GM12878 (cell line): Measurements from ENCODE around the gene PHC2. TPM values are rescaled to one million over a fixed set of nuclear protein-coding genes. Genes with fewer than 3 reads are reported as not detected.

Experiments
- CHD1 ChIP-seq: IDR thresholded peaks from 2 replicates; pipeline ENCODE4 v1.6.1; 2012; ENCODE audit warnings: low read depth, low read length, improper control_type of control experiment
- CREM ChIP-seq: IDR thresholded peaks from 2 replicates; pipeline ENCODE4 v1.6.1; 2014; ENCODE audit warnings: antibody characterized with exemption, low read depth
- ETV6 ChIP-seq, 2 experiments: fragments of 450-650 bp in 1 of 2; IDR thresholded peaks in 1 of 2; conservative IDR thresholded peaks in 1 of 2; 2 replicates each; pipeline ENCODE4 v1.6.1; 2014; ENCODE audit warnings: antibody characterized with exemption in 1 of 2, borderline replicate concordance in 1 of 2, low read depth in 1 of 2, mild to moderate bottlenecking in 1 of 2, moderate library complexity in 1 of 2
- NR2F1 ChIP-seq: fragments of 450-650 bp; conservative IDR thresholded peaks from 2 replicates; pipeline ENCODE4 v1.6.1; 2017; ENCODE audit warnings: mild to moderate bottlenecking
- POU2F2 ChIP-seq: IDR thresholded peaks from 3 replicates; pipeline ENCODE4 v1.6.1; 2011; ENCODE audit warnings: low read depth, mild to moderate bottlenecking, low read length, borderline replicate concordance
- polyA plus RNA-seq, 11 experiments: library from polyadenylated mRNA; depleted of rRNA in 4 of 11; unstranded in 6 of 11; stranded (reverse) in 5 of 11; fragments of >200 nt; fragmentation: Nextera tagmentation in 4 of 11; fragmentation: Illumina TruSeq in 1 of 11; extraction: Ambion mirVana in 4 of 11; extraction: Trizol in 1 of 11; gene quantifications; 1 replicate in 1 of 11; 2 replicates in 10 of 11; pipeline versions ENCODE4 v1.2.1 to v1.2.3, GENCODE V29; 2011 to 2016; ENCODE audit warnings: inconsistent platforms in 2 of 11, missing spikeins in 2 of 11, low read depth in 1 of 11
- total RNA-seq, 4 experiments: library from RNA; depleted of rRNA in 3 of 4; stranded (reverse); fragments of >200 nt in 3 of 4; fragmentation: Illumina TruSeq in 1 of 4; extraction: Trizol in 1 of 4; gene quantifications; 2 replicates each; pipeline versions ENCODE4 v1.2.1 to v1.2.3, GENCODE V29; 2013 to 2021
- TF ChIP-seq, protein P1 (sequence below): fragments of 450-650 bp; IDR thresholded peaks from 2 replicates; pipeline ENCODE4 v1.6.1; 2017; ENCODE audit warnings: mild to moderate bottlenecking, moderate library complexity
- TF ChIP-seq, protein P2 (sequence below): fragments of 450-650 bp; IDR thresholded peaks from 2 replicates; pipeline ENCODE4 v1.6.1; 2016; ENCODE audit warnings: mild to moderate bottlenecking, moderate library complexity, borderline replicate concordance
- TF ChIP-seq, protein P3 (sequence below): fragments of 450-650 bp; IDR thresholded peaks from 2 replicates; pipeline ENCODE4 v1.6.1; 2016; ENCODE audit warnings: mild to moderate bottlenecking
- TF ChIP-seq, protein P4 (sequence below): IDR thresholded peaks from 2 replicates; pipeline ENCODE4 v1.6.1; 2012; ENCODE audit warnings: low read depth, low read length, improper control_type of control experiment
- TF ChIP-seq, protein P5 (sequence below): fragments of 450-650 bp; conservative IDR thresholded peaks from 2 replicates; pipeline ENCODE4 v1.6.1; 2017; ENCODE audit warnings: mild to moderate bottlenecking, moderate library complexity
- TF ChIP-seq, protein P6 (sequence below): IDR thresholded peaks from 2 replicates; pipeline ENCODE4 v1.6.1; 2011; ENCODE audit warnings: low read depth, mild to moderate bottlenecking, low read length, moderate library complexity, borderline replicate concordance; ENCODE audit errors: extremely low read depth

Gene PHC2
- total and polyA plus RNA-seq, 10 of the 15 experiments (the other 5 are each of a cell fraction or from before 2014, with no cell fraction given), result 2.0 to 35.9 (median 16.4) TPM

DNA sequence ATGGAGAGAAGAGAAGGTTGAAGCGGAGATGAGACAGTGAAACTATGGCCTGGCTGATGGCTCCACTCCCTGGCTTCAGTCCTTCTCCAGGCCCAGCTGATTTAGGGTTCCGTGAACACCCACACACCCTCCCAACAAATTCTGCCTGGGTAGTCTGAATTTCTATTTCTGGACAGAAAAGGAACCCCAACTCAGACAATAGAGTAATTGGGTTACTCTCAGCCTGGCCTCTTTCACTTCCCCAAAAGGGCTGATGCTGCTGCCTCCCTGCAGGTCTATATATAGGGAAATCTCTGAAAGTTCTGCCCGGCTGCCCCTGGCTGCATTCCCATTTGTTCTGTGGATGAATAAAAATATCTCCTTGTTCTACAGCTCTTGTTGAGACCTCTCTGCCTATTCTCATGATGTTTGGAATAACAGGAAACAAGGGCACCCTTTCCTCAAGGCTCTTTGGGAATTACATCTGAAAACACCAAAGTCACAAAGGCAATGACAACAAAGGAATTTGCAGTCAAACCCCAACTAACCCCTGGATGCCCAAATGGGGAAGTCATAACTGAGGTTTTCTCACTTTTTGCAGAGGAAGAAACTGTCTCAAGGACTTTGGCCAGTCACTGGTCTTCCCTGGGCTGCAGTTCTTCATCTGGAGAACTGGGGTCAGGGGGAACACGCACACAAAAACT lies 30.2 kb upstream of the PHC2 start (continued):
- TF ChIP-seq CREM, result peak; percentile 79
- TF ChIP-seq, protein P1, sequence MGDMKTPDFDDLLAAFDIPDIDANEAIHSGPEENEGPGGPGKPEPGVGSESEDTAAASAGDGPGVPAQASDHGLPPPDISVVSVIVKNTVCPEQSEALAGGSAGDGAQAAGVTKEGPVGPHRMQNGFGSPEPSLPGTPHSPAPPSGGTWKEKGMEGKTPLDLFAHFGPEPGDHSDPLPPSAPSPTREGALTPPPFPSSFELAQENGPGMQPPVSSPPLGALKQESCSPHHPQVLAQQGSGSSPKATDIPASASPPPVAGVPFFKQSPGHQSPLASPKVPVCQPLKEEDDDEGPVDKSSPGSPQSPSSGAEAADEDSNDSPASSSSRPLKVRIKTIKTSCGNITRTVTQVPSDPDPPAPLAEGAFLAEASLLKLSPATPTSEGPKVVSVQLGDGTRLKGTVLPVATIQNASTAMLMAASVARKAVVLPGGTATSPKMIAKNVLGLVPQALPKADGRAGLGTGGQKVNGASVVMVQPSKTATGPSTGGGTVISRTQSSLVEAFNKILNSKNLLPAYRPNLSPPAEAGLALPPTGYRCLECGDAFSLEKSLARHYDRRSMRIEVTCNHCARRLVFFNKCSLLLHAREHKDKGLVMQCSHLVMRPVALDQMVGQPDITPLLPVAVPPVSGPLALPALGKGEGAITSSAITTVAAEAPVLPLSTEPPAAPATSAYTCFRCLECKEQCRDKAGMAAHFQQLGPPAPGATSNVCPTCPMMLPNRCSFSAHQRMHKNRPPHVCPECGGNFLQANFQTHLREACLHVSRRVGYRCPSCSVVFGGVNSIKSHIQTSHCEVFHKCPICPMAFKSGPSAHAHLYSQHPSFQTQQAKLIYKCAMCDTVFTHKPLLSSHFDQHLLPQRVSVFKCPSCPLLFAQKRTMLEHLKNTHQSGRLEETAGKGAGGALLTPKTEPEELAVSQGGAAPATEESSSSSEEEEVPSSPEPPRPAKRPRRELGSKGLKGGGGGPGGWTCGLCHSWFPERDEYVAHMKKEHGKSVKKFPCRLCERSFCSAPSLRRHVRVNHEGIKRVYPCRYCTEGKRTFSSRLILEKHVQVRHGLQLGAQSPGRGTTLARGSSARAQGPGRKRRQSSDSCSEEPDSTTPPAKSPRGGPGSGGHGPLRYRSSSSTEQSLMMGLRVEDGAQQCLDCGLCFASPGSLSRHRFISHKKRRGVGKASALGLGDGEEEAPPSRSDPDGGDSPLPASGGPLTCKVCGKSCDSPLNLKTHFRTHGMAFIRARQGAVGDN, result no peak; the same call in 1 of the 2 replicates
- TF ChIP-seq ETV6 (conservative IDR thresholded peaks at IDR 0.05 in 1 of 2, IDR thresholded peaks at IDR 0.05 in 1 of 2; ENCODE audit: borderline replicate concordance in 1 of 2, low read depth in 1 of 2), result 0 out of 4 replicates have a peak, but pooled peaks of 1 of the 2 experiments have one; percentile 58
- TF ChIP-seq, protein P2, sequence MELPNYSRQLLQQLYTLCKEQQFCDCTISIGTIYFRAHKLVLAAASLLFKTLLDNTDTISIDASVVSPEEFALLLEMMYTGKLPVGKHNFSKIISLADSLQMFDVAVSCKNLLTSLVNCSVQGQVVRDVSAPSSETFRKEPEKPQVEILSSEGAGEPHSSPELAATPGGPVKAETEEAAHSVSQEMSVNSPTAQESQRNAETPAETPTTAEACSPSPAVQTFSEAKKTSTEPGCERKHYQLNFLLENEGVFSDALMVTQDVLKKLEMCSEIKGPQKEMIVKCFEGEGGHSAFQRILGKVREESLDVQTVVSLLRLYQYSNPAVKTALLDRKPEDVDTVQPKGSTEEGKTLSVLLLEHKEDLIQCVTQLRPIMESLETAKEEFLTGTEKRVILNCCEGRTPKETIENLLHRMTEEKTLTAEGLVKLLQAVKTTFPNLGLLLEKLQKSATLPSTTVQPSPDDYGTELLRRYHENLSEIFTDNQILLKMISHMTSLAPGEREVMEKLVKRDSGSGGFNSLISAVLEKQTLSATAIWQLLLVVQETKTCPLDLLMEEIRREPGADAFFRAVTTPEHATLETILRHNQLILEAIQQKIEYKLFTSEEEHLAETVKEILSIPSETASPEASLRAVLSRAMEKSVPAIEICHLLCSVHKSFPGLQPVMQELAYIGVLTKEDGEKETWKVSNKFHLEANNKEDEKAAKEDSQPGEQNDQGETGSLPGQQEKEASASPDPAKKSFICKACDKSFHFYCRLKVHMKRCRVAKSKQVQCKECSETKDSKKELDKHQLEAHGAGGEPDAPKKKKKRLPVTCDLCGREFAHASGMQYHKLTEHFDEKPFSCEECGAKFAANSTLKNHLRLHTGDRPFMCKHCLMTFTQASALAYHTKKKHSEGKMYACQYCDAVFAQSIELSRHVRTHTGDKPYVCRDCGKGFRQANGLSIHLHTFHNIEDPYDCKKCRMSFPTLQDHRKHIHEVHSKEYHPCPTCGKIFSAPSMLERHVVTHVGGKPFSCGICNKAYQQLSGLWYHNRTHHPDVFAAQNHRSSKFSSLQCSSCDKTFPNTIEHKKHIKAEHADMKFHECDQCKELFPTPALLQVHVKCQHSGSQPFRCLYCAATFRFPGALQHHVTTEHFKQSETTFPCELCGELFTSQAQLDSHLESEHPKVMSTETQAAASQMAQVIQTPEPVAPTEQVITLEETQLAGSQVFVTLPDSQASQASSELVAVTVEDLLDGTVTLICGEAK, result no peak
- no peak for TF ChIP-seq CHD1
- TF ChIP-seq POU2F2, result no peak; the same call in 2 of the 3 replicates
- TF ChIP-seq, protein P3, sequence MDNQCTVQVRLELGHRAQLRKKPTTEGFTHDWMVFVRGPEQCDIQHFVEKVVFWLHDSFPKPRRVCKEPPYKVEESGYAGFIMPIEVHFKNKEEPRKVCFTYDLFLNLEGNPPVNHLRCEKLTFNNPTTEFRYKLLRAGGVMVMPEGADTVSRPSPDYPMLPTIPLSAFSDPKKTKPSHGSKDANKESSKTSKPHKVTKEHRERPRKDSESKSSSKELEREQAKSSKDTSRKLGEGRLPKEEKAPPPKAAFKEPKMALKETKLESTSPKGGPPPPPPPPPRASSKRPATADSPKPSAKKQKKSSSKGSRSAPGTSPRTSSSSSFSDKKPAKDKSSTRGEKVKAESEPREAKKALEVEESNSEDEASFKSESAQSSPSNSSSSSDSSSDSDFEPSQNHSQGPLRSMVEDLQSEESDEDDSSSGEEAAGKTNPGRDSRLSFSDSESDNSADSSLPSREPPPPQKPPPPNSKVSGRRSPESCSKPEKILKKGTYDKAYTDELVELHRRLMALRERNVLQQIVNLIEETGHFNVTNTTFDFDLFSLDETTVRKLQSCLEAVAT, result 0 out of 2 replicates have a peak, but pooled peaks have one; percentile 30
- TF ChIP-seq, protein P4, sequence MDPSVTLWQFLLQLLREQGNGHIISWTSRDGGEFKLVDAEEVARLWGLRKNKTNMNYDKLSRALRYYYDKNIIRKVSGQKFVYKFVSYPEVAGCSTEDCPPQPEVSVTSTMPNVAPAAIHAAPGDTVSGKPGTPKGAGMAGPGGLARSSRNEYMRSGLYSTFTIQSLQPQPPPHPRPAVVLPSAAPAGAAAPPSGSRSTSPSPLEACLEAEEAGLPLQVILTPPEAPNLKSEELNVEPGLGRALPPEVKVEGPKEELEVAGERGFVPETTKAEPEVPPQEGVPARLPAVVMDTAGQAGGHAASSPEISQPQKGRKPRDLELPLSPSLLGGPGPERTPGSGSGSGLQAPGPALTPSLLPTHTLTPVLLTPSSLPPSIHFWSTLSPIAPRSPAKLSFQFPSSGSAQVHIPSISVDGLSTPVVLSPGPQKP, result no peak
- TF ChIP-seq, protein P5, sequence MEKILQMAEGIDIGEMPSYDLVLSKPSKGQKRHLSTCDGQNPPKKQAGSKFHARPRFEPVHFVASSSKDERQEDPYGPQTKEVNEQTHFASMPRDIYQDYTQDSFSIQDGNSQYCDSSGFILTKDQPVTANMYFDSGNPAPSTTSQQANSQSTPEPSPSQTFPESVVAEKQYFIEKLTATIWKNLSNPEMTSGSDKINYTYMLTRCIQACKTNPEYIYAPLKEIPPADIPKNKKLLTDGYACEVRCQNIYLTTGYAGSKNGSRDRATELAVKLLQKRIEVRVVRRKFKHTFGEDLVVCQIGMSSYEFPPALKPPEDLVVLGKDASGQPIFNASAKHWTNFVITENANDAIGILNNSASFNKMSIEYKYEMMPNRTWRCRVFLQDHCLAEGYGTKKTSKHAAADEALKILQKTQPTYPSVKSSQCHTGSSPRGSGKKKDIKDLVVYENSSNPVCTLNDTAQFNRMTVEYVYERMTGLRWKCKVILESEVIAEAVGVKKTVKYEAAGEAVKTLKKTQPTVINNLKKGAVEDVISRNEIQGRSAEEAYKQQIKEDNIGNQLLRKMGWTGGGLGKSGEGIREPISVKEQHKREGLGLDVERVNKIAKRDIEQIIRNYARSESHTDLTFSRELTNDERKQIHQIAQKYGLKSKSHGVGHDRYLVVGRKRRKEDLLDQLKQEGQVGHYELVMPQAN, result peak; percentile 77; the same call in 1 of the 2 replicates
- TF ChIP-seq, protein P6, sequence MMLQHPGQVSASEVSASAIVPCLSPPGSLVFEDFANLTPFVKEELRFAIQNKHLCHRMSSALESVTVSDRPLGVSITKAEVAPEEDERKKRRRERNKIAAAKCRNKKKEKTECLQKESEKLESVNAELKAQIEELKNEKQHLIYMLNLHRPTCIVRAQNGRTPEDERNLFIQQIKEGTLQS, result no peak
- TF ChIP-seq NR2F1, result peak; percentile 86
